Adrenal gland (tissue), 5 donors: Measurements from ENCODE around the gene DNAH17.

Experiments used
- POLR2A ChIP-seq, 2 donors: fragments of 450-650 bp; IDR thresholded peaks; one replicate each; pipeline ENCODE4 v1.6.1; 2017; ENCODE audit warnings: antibody characterized with exemption in 2 of 2, mild to moderate bottlenecking in 2 of 2, moderate library complexity in 1 of 2
- TF ChIP-seq, protein P1 (sequence below), 6 experiments: fragments of 450-650 bp in 4 of 6; fragments of 200-600 bp in 2 of 6; sonication (generic) in 1 of 6; IDR thresholded peaks; 1 replicate in 5 of 6; 2 replicates in 1 of 6; pipeline versions ENCODE4 v1.5.1 to v1.8.0; 2016 to 2021; ENCODE audit warnings: antibody characterized with exemption in 6 of 6, mild to moderate bottlenecking in 2 of 6, moderate library complexity in 1 of 6
- donor health status: DM: no; HTN: no; CAD: no.

DNA sequence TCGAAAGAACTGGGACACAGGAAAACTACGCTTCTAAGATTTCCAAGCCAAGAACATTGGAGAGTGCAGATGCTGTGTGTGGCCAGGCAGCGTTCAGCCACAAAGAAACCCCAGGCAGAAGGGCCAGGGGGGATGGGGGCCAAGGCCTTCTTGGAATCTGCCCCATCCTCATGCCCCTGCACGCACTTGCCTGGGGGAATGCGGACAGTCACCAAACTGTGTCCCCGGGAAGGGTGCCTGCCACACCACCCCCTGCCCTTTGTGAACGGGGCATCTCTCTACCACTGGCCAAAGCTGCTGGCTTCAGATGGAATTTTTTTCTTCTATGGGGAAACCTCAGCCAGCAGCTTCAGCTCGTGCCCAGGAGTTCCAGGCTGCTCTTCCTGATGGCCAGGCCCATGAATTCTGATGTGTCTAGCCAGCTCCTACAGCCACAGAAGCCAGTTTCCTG lies 32.0 kb upstream of the DNAH17 start:
- TF ChIP-seq, protein P1, sequence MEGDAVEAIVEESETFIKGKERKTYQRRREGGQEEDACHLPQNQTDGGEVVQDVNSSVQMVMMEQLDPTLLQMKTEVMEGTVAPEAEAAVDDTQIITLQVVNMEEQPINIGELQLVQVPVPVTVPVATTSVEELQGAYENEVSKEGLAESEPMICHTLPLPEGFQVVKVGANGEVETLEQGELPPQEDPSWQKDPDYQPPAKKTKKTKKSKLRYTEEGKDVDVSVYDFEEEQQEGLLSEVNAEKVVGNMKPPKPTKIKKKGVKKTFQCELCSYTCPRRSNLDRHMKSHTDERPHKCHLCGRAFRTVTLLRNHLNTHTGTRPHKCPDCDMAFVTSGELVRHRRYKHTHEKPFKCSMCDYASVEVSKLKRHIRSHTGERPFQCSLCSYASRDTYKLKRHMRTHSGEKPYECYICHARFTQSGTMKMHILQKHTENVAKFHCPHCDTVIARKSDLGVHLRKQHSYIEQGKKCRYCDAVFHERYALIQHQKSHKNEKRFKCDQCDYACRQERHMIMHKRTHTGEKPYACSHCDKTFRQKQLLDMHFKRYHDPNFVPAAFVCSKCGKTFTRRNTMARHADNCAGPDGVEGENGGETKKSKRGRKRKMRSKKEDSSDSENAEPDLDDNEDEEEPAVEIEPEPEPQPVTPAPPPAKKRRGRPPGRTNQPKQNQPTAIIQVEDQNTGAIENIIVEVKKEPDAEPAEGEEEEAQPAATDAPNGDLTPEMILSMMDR (IDR thresholded peaks at IDR 0.05), result no peak
- no peak for TF ChIP-seq POLR2A (IDR thresholded peaks at IDR 0.05)
